ENCODE data around the gene LAMTOR2.

DNA sequence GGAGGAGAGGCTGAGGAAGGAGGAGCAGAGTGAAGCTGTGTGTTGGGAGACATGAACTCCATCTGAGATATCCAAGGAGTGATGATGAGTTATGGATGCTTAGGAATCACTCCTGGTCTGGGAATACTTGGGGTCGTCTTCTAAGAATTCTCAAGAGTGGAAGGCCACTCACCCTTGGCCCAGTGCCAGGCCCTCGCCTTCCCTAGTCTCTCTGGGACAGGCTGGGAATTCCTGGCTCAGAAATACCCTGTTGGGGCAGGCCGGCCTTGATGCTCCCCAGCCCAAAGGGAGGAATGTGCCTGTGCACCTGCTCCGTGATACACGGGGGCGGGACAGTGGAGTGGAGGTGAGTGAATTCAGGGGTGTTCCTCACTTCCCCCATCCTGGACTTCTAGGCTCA is 47.3 kb downstream of the LAMTOR2 start:
- TF ChIP-seq SRSF7 (optimal IDR thresholded peaks at IDR 0.05; ENCODE audit: low read depth, low read length) (no peak), NFYB (IDR thresholded peaks at IDR 0.05; ENCODE audit: extremely low read depth, insufficient read length) (no peak), FOXM1 (IDR thresholded peaks at IDR 0.05; ENCODE audit: low read depth) (no peak), FOXM1 (CRISPR knock-in tag; IDR thresholded peaks at IDR 0.05; ENCODE audit: low read depth) (no peak), RCOR1 (IDR thresholded peaks at IDR 0.05; ENCODE audit: borderline replicate concordance in 1 of 2, low read depth in 2 of 2, low read length in 2 of 2) (no peak), MAFK (IDR thresholded peaks at IDR 0.05; ENCODE audit: low read length) (no peak)
- TF ChIP-seq, protein P1, sequence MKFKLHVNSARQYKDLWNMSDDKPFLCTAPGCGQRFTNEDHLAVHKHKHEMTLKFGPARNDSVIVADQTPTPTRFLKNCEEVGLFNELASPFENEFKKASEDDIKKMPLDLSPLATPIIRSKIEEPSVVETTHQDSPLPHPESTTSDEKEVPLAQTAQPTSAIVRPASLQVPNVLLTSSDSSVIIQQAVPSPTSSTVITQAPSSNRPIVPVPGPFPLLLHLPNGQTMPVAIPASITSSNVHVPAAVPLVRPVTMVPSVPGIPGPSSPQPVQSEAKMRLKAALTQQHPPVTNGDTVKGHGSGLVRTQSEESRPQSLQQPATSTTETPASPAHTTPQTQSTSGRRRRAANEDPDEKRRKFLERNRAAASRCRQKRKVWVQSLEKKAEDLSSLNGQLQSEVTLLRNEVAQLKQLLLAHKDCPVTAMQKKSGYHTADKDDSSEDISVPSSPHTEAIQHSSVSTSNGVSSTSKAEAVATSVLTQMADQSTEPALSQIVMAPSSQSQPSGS (CRISPR knock-in tag; IDR thresholded peaks at IDR 0.05) = no peak
- TF ChIP-seq, protein P2, sequence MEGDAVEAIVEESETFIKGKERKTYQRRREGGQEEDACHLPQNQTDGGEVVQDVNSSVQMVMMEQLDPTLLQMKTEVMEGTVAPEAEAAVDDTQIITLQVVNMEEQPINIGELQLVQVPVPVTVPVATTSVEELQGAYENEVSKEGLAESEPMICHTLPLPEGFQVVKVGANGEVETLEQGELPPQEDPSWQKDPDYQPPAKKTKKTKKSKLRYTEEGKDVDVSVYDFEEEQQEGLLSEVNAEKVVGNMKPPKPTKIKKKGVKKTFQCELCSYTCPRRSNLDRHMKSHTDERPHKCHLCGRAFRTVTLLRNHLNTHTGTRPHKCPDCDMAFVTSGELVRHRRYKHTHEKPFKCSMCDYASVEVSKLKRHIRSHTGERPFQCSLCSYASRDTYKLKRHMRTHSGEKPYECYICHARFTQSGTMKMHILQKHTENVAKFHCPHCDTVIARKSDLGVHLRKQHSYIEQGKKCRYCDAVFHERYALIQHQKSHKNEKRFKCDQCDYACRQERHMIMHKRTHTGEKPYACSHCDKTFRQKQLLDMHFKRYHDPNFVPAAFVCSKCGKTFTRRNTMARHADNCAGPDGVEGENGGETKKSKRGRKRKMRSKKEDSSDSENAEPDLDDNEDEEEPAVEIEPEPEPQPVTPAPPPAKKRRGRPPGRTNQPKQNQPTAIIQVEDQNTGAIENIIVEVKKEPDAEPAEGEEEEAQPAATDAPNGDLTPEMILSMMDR (IDR thresholded peaks at IDR 0.05 in 2 of 3, conservative IDR thresholded peaks at IDR 0.05 in 1 of 3; ENCODE audit: insufficient read depth in 2 of 3, low read depth in 1 of 3, low read length in 3 of 3) = no peak
